Embryonic facial prominence (tissue), 1 donor: ENCODE data around the gene PTHLH.
A peak's percentile ranks its signal among the peaks of the same experiment; 100 is the strongest.

Experiments used
- DNase-seq: peaks from one replicate; pipeline ENCODE4 v3.0.0-alpha.2; 2016; ENCODE audit errors: extremely low spot score

Gene PTHLH

DNA sequence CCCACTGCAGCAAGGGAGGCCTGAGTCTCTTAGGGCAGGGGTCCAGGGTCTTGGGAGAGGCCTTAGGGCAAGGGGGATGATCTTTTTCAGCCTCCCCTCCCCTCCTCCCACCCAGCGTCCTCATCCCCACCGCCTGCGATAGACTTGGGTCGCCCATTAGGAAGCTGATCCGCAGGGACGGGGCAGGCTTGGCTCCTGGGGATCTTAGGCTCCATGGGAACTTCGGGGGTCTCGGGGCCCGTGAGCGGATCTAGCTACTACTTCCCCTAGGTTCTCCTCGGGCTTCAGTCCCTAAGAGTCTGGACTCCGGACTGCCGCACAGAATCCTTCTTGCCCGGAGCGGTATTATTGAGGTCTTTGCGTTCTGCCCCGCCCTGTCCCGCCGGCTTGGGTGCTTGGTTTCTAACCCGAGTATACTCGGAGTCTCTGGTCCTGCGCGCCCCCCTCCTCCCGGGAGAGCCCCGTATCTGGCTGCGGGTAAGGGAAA lies 2.2 kb upstream of the PTHLH start:
- DNase-seq = no peak

DNA sequence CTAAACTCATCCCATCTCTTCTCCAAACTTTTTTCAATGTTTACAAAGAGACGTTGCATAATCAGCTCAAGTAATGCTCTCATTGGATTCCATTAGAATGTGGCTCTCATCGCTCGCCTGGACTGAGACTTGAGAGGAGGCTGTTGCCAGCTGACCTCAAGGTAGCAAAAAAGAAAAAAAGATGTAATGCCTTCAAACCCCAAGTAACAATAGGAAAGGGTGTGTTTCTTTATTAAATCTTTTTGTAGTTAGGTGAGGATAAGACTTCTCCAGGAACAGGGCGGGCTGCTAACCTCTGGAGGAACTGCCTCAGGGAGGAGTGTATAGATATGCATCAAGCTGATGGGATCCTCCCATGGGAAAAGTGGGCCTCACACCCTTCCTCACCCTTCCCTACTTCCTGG lies 956 bp upstream of the PTHLH start:
- DNase-seq = no peak

DNA sequence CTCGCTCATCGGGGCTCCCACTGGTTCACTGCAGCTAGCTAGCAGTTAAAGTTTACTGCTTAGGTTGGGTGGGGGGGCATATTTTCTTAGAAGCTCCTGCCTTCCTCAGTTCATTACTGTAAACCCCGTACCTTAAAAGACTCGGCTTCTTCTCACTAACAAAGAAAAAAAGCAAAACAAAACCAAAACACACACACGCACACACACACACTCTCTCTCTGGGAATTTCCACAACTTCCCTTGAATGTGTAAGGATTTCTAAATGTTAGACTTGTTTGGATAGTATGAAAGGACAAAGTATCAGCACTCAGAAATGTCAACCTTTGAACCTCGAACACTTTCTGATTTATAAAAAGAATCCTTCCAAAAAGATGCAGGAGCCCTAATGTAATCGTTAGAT lies 927 bp downstream of the PTHLH start:
- DNase-seq = no peak

DNA sequence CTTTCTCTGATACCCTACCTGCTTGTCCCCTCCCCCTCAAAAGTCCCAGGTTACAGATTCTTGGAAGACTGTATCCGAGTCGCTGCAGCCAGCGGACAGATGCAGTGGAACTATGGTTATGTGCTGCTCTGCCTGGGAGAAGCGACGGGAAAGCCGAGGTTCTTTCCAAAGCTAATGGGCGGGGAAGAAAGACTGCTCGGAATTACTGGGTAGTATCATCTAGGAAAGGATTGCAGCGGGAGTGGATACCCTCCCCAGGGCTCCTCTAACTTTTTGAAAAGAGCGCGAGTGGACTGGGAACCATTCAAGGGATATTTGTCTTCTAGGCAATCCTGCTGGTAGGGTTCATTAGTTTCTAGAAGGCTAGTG lies 1.4 kb downstream of the PTHLH start:
- no peak for DNase-seq

DNA sequence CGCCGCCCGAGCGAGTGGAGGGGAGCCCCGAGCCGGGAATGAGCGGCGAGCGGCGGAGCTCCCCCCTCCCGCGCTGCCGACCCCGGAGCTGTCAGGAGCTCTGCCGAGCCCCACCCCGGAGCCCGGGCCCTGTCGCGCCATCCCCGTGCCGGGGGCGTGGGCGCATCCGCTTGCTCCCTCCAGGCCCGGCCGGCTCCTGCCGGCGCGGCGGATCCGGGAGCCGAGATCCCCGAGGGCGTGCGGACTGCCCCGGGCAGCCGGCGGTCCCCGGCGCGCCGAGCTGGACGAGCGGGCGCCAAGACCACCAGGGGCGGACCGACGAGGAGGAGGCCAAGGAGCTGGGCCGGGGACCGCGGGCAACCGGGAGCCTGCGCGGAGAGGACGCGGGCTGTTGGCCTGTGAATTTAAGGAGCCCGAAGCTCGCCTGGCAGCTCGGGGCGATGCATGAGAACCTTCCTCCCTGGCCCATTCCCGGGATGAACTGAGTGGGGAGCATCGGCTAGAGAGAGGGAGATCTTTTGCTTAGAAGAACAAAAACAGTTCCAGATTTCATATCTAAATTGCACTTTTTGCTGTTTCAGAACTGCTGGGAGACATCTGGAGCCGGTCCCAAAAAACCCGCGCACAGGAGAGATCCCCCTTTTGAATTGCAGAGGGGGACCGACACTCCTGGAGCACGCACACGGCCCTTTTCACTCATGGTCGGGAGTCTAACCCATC lies 2.0 kb downstream of the PTHLH start:
- DNase-seq = no peak

DNA sequence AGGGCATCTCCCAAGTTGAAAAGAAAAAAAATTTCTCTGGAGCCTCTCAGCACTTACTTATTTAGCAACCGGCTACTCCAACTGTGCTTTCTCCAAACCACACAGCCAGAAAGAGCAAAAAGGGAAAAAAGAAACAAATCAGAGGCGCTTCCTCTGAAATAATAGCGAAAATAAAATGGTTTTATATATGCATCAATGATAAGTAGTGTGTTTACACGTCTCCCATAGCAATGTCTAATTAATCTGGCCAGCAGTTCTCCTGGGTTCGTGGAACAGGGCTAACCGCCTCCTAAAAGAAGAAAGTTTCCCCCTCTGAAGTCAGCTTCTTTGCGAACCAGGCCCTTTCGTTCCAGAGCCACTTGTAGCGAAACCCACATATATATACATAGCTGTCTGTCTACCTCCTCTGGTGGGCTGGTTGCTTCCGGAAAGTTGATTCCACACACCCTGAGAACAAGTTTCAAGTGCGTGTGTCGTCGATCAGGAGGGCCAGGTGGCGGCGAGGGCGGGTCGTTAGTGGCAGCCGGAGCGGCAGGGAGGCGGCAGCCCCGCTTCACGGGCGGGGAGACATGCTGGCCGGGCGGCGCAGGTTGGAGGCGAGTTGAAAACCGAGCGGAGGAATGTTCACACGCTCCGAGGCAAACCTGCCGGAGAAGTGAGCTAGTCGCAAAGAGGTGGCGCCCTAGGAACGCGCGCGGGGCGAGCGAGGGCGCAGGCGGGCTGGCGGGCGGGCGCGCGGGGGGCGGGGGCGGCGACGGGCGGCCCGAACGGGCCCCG lies 2.7 kb downstream of the PTHLH start:
- peak; percentile 31 for DNase-seq

DNA sequence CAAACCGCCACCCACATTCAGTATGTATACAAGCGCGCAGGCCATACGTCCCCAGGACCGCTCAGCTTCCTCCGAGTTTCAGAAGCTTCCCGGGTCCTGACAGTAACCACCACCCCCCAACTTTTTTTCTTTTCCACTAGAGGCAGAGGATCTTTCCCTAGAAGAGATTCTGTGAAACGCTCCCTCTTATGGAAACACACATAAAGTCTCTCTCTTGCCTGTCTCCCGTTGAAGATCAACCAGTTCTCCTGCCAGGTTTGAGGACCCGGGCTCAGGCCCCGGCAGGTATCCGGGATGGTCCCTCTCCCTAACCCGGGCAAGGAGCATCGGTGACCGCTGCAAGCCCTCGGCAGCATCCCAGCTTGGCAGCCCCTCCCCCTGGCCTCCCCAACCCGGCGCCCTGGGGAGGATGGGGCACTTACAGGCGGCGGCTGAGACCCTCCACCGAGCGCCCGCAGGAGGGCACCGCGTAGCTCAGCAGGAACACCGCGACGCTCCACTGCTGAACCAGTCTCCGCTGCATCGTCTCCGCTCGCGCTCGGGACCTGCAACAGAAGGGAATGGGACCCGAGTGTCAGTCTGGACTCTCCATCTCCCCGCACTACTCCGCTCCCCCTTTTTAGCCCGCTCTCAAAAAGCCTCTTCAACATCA lies 3.4 kb downstream of the PTHLH start:
- peak; percentile 31 for DNase-seq

DNA sequence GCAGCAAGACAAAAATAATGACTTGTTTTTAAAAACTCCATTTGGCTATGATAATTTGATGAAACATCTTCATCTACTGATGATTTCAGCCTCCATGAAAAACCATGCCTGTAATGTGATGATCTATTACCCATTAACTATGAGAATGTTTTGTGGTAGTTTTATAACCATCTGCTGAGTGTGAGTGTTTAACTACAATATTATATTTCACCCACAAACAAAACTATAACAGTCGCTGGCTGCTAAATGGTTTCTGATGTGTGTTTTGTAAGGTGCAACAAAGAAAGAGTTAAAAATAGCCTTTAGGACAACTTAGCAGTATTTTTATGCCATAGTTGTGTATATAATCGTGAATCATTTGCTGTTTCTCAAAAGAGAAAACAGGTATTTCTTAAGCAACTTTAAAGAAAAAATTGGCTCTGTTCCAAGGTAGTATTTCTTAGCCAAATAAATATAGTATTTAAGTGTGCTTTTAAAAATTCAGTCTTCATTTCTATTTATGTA lies 4.9 kb downstream of the PTHLH start:
- no peak for DNase-seq

DNA sequence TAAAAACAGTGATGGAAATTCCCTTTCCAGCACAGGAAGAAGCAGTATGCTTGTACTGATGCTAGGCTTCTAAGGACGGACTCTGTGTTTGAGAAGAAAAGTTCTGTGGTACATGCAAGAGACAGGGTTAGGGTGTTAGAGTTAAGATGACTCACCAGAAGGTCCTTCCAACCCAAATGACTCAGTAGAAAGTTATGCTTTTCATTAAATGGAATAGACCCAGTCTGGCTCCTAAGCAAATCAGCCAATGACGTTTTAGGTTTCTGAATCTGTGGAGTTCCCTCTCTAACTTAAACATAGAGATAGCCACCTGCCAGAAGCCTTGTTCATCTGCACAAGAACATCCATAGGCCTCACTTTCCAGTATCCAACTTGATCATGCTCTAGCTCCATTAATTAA lies 5.7 kb downstream of the PTHLH start:
- no peak for DNase-seq

DNA sequence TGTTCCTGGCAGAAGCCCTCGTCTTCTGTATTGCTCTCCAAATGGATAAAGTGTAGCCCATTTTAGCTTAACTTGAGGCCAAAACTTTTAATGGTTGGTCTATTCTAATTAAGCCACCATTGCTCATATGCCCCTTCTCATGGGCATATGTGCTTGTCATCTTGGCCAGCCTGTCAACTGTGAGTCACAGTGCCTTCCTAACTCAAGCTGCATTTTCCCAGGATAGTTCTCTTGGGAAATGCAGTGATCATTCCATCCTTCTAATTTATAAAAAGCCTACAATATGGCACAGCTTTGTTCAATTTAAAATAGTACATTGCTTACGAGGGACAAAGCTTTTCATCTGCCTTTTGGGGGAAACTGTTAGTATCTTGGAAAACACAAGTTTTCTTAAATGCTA lies 6.6 kb downstream of the PTHLH start:
- no peak for DNase-seq

DNA sequence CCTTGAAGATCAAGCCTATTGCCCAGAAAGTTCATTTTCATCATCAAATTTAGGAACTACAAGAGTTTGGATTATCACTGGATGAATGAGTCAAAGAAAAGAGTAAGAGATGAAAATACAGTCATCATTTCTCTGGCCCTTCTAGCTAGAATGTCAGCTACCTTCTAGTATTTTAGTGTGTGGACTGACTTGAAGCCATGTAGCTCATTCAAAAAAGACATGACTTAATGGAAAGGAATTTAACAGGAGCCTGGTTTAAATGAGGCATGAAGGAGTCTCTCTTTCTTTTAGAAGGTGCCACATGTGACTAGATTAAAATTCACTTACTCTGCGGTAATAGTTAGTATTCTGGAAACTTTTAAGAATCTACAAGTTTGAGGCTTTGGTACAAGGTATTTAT lies 7.1 kb downstream of the PTHLH start:
- DNase-seq = no peak

DNA sequence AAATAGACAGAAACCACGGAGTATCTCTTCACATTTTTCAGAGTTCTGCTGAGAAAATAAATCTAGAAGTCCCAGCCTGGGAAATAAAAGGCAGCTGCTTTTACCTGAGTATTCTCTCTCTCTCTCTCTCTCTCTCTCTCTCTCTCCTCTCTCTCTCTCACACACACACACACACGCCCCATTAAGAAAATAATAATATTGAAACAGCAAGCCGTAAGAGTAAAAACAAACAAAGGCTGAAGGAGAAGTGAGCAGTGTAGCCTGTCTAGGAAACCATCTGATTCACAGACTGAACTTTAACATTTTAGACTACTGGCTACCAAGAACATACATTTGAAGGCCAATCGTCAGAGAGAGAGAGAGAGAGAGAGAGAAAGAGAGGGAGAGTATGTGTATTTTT lies 8.4 kb downstream of the PTHLH start:
- no peak for DNase-seq

DNA sequence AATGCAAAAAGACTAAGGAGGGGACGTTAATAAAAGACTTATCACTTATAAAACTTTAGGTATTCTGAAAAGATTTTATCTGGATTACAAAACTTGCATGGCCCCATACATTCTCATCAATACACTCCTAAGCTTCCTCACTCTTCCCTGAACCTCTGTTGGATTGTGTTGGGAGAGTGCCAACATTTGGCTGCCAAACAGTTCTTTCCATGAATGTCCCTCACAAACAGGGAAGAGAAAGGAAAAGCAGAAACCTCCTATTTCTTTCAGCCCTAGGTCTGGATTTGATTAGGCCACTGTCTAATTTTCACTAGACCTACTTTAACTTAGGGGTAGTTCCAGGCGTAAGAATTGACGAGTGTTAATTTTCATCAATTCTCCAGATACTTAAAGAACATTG lies 11.7 kb downstream of the PTHLH start:
- DNase-seq = no peak

DNA sequence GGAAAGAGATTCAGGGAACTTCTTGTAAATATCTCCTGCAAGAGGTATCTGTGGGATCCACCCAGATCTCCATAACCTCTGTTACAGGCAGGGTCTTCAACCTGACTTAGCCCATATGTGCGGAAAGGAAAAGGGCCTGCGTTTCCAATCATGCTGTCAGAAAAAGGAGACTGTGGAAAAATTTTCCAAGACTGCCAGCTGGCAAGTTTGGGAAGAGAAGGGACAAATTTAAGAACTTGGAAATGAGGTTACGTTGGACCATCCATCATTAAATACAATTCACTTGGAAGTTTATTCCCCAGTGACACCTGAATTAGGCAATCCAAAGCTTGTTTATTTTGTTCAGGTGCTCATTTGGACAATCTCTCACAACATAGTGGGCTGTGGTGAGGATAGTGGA lies 13.9 kb downstream of the PTHLH start:
- DNase-seq = no peak

DNA sequence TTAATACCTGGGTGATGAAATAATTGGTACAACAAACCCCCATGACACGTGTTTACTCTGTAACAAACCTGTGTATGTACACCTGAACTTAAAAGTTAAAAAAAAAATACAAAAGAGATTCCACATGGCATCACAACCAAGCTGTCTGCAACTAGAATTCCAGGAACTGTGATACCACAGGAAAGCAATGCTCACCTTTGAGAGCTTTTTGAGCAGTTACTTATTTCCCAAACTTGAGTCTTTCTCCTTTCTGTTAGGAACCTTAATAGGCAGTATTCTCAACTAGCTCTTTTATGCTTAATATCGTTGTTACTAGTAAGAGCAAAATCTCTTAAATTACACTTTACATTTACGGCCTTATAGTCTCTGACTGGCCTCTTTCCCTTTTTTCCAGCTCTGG lies 15.2 kb downstream of the PTHLH start:
- no peak for DNase-seq

DNA sequence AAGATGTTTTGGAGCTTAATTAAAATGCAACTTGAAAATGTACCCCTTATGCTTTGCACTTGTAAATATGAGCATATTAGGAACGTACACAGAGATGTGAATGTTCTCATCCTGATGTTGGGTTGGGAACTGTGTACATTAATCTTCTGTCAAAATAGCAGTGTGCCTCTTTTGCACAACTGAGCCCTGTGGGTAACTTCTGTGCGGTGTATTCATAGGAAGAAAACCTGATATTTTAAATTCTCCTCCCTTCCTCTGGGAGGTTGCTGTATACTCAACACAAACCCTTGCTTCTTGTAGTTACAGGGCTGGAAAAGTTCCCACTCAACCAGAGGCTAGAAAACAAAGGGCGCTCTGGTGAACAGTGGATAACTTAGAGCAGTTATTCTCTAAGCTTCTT lies 18.7 kb downstream of the PTHLH start:
- DNase-seq = no peak

DNA sequence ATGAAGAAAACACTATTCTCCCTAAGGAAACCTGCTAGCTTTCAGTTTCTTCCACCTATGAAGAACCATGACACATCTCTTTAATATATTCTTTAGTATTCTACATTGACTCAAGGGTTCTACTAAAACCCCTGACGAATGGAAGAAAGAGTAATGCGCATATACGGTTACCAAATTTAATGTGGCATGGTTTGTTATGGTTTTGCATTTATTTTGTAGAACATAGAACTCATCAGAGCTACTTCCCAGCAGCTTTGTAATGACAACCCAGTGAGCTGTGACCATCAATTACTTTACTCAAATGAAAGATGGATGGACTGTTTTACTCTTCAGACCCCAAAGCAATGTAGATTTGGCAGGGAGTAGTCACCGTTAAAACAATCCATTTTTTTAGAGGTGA lies 19.2 kb downstream of the PTHLH start:
- DNase-seq = no peak

DNA sequence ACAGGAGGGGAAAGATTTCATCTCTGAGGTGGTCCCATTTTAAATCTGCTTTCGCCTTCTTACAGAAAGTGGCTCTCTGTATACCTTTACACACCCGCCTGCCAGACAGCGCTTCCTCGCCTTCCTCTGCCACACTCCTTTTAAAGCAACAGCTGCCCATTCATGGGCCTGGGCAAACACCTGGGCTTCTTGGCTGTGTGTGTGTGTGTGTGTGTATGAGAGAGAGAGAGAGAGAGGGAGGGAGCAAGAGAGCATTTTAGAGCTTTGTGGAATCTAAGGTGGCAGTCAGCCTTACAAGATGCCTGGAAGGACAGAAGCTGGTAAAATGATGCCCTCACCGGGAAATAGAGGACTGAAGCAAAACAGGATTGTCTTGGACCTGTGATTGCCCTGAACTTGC lies 20.0 kb downstream of the PTHLH start:
- no peak for DNase-seq

DNA sequence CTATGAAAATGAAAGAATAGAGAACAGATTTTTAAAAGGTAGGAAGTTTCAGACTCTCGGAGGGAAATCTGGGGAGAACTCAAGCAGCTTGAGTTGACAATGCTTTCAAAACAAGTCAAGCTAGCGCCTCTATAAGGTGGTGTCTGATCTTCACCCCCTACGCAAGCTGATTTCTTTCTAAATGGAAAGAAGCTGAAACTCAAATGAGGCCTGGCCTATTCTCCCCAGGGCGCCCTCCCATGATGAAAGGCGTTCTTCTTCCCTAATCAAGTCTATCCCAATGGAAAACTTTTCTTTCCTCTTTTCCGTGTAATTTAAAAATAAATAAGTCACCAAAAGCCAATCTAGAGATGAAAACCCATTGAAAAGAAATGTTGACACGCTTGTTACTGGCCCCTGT lies 20.6 kb downstream of the PTHLH start:
- no peak for DNase-seq

DNA sequence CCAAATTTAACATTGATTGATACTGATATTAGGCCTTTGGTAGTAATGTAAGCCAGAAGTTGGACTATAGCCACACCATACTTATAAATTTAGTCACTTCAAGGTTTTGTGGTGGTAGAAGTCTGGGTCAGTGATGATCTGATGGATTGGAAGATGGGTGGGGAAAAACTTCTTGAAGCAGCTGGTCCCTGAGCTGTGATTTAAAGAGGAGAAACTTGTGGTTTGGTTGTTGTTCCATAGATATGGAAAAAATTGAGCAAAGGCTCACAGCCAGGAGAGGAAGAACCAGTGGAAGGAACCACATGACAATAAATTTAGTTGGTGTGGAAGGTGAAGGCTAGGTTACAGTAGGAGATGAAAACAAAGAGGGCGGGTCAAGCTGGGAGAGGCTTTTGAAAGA lies 26.1 kb downstream of the PTHLH start:
- DNase-seq = no peak

DNA sequence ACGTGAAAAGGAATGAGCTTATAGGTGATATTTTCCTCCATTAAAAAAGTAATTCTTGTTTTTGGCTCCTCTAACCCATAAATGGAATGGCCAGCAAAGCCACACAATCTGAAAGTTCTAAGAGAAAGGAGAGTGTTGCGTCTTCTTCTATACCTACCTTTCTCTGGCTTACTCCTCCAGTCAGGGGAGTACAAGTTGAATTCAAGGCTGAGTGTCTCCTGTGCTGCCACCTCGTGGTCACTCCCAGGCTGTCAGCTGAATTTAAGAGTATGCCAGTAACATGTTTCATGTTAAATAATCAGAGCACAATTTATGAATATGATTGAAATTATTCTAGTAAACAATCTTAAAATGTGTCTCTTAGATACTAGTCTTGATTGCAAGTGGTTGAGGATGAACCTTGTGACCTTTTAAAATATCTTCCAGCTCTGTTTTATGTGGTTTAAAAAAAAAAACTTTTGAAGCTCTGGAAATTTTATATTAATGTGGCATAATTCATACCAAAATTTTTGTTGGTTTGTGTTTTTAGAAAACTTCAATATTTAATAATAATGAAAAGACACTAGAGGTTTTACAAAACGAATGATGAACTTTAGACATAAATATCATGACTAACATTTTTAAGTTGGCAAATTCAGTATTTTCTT lies 31.7 kb downstream of the PTHLH start:
- DNase-seq = no peak

DNA sequence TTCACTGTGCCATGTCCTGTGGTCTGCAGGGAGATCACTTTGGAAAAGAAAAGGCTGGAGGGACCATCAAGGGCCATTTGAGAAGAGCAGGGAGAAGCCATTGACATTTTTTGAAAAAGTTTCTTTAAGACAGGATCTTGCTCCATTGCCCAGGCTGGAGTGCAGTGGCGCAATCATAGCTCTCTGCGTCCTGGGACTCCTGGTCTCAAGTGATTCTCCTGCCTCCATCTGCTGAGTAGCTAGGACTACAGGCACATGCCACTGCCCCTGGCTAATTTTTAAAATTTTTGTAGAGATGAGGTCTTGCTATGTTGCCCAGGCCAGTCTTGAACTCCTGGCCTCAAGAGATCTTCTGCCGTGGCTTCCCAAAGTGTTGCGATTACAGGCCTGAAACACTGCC lies 32.3 kb downstream of the PTHLH start:
- no peak for DNase-seq
